Esophagus squamous epithelium (tissue), 4 donors: Measurements from ENCODE around the gene MAN1C1.

Experiments
- CTCF ChIP-seq, 6 experiments: fragments of 450-650 bp in 4 of 6; fragments of 200-600 bp in 2 of 6; sonication (generic) in 2 of 6; IDR thresholded peaks; one replicate each; pipeline ENCODE4 v1.5.1; 2016 to 2019; ENCODE audit warnings: antibody characterized with exemption in 6 of 6, mild to moderate bottlenecking in 4 of 6, moderate library complexity in 4 of 6
- POLR2A ChIP-seq, 4 donors: fragments of 450-650 bp; IDR thresholded peaks; one replicate each; pipeline ENCODE4 v1.6.1; 2017; ENCODE audit warnings: antibody characterized with exemption in 4 of 4, mild to moderate bottlenecking in 4 of 4, moderate library complexity in 3 of 4

GRCh38 chr1:25580927-25581326, 35.7 kb upstream of the MAN1C1 start:
- TF ChIP-seq CTCF (IDR thresholded peaks at IDR 0.05) (no peak), POLR2A (IDR thresholded peaks at IDR 0.05) (no peak)
